H54 (cell line): ENCODE data around the gene PAGE2.
"Not testable (repeated sequence)": the region's sequence is repeated elsewhere in the genome, so short reads cannot be mapped to it uniquely, and the experiment has no call there.

Experiments
- DNase-seq: peaks from one replicate; pipeline ENCODE4 v3.0.0; 2011; ENCODE audit warnings: low spot score, mixed read lengths; ENCODE audit not compliant: insufficient read length
- FAIRE-seq: peaks from 3 replicates; lab custom pipeline; 2011; peaks lifted over from hg19 to GRCh38; lab: Jason Lieb, UNC
- POLR2A ChIP-seq: IDR thresholded peaks from 2 replicates; pipeline ENCODE4 v1.6.1; 2011; ENCODE audit warnings: low read depth, mild to moderate bottlenecking, low read length

Gene PAGE2

GRCh38 chrX:55109306-55109705, 20.5 kb downstream of the PAGE2 start:
- DNase-seq (no peak), FAIRE-seq (no peak)
- no peak for TF ChIP-seq POLR2A

GRCh38 chrX:55111578-55112254, 22.9 kb downstream of the PAGE2 start:
- FAIRE-seq, result no peak
- no peak for TF ChIP-seq POLR2A
- no peak for DNase-seq

GRCh38 chrX:55116589-55116988, 27.8 kb downstream of the PAGE2 start:
- DNase-seq, result not testable (repeated sequence)

GRCh38 chrX:55118574-55118973, 29.8 kb downstream of the PAGE2 start:
- no peak for DNase-seq
- FAIRE-seq, result no peak
- no peak for TF ChIP-seq POLR2A

More at GRCh38 chrX:55116589-55116988, 27.8 kb downstream of the PAGE2 start:
- not testable (repeated sequence) for FAIRE-seq

- TF ChIP-seq POLR2A, result no peak
- FAIRE-seq (no peak), DNase-seq (no peak)
These were observed 30.5 kb downstream of the PAGE2 start for GRCh38 chrX:55119271-55119670.

GRCh38 chrX:55119712-55120111, 30.9 kb downstream of the PAGE2 start:
- no peak for FAIRE-seq

GRCh38 chrX:55120761-55121358, 32.0 kb downstream of the PAGE2 start:
- no peak for FAIRE-seq
- TF ChIP-seq POLR2A, result no peak
- no peak for DNase-seq

More at GRCh38 chrX:55119712-55120111, 30.9 kb downstream of the PAGE2 start:
- no peak for TF ChIP-seq POLR2A
- DNase-seq, result no peak

- no peak for DNase-seq
- no peak for TF ChIP-seq POLR2A
- FAIRE-seq, result no peak
These were observed 35.1 kb downstream of the PAGE2 start for GRCh38 chrX:55123900-55124299.

GRCh38 chrX:55127692-55128091, 38.9 kb downstream of the PAGE2 start:
- TF ChIP-seq POLR2A, result no peak
- FAIRE-seq, result no peak

GRCh38 chrX:55129361-55129760, 40.5 kb downstream of the PAGE2 start:
- no peak for DNase-seq
- FAIRE-seq, result no peak
- TF ChIP-seq POLR2A, result no peak

More at GRCh38 chrX:55127692-55128091, 38.9 kb downstream of the PAGE2 start:
- DNase-seq, result no peak

- DNase-seq (no peak), FAIRE-seq (no peak)
- no peak for TF ChIP-seq POLR2A
These were observed 41.7 kb downstream of the PAGE2 start for GRCh38 chrX:55130481-55130880.

- no peak for DNase-seq
- FAIRE-seq, result no peak
- no peak for TF ChIP-seq POLR2A
These were observed 43.6 kb downstream of the PAGE2 start for GRCh38 chrX:55132416-55132815.

- FAIRE-seq, result no peak
- no peak for TF ChIP-seq POLR2A
- DNase-seq, result no peak
These were observed 46.4 kb downstream of the PAGE2 start for GRCh38 chrX:55135171-55135570.

GRCh38 chrX:55140800-55141199, 52.0 kb downstream of the PAGE2 start:
- not testable (repeated sequence) for FAIRE-seq, DNase-seq
